ENCODE measurements around the gene CLASRP.

The CLASRP gene

GRCh38 chr19:45020071-45020470 lies 18.8 kb upstream of the CLASRP start:
- no peak for DNase-seq

GRCh38 chr19:45021971-45022370 lies 16.9 kb upstream of the CLASRP start:
- no peak for DNase-seq

- DNase-seq: no peak
Observed at GRCh38 chr19:45023048-45023447, 15.8 kb upstream of the CLASRP start.

GRCh38 chr19:45025264-45025663 lies 13.6 kb upstream of the CLASRP start:
- no peak for DNase-seq

- no peak for DNase-seq
Observed at GRCh38 chr19:45027371-45027770, 11.5 kb upstream of the CLASRP start.

GRCh38 chr19:45030825-45031224 lies 8.0 kb upstream of the CLASRP start:
- no peak for DNase-seq

GRCh38 chr19:45032421-45032820 lies 6.4 kb upstream of the CLASRP start:
- no peak for DNase-seq

GRCh38 chr19:45035755-45036154 lies 3.1 kb upstream of the CLASRP start:
- no peak for DNase-seq

GRCh38 chr19:45037393-45038169 lies 1.3 kb upstream of the CLASRP start:
- no peak for DNase-seq

- DNase-seq: no peak
Observed at GRCh38 chr19:45040059-45040771, 1.4 kb downstream of the CLASRP start.

GRCh38 chr19:45041125-45041524 lies 2.3 kb downstream of the CLASRP start:
- DNase-seq: no peak

GRCh38 chr19:45045671-45046353 lies 7.0 kb downstream of the CLASRP start:
- DNase-seq: no peak

- DNase-seq: no peak
Observed at GRCh38 chr19:45046355-45046754, 7.5 kb downstream of the CLASRP start.

- no peak for DNase-seq
Observed at GRCh38 chr19:45047188-45047797, 8.4 kb downstream of the CLASRP start.

- no peak for DNase-seq
Observed at GRCh38 chr19:45049073-45049736, 10.4 kb downstream of the CLASRP start.

GRCh38 chr19:45050036-45050435 lies 11.2 kb downstream of the CLASRP start:
- no peak for DNase-seq

GRCh38 chr19:45051929-45052579 lies 13.2 kb downstream of the CLASRP start:
- DNase-seq: no peak

- no peak for DNase-seq
Observed at GRCh38 chr19:45056831-45057230, 18.0 kb downstream of the CLASRP start.

- no peak for DNase-seq
Observed at GRCh38 chr19:45057444-45057843, 18.6 kb downstream of the CLASRP start.

GRCh38 chr19:45058622-45059159 lies 19.8 kb downstream of the CLASRP start:
- no peak for DNase-seq

GRCh38 chr19:45059258-45059965 lies 20.6 kb downstream of the CLASRP start:
- DNase-seq: peak; percentile 78

Measured in effector CD8-positive, alpha-beta T cell (primary cell).